ENCODE results near the gene NRCAM.

GRCh38 chr7:108487646-108488045 lies 31.4 kb upstream of the NRCAM start:
- TF ChIP-seq CTCF (conservative IDR thresholded peaks at IDR 0.05) (no peak), EZH2 (IDR thresholded peaks at IDR 0.05; ENCODE audit: low read depth) (no peak)

Measured in PC-9 (cell line).